WI38 (cell line): ENCODE data around the gene ARG2.
"Not testable (repeated sequence)": the region's sequence is repeated elsewhere in the genome, so short reads cannot be mapped to it uniquely, and the experiment has no call there.

Experiments used
- H3K4me3 ChIP-seq: 2 replicates; pipeline ENCODE4 v1.5.1; 2011; ENCODE audit warnings: low read depth, mild to moderate bottlenecking, control low read depth, low read length
- CTCF ChIP-seq: IDR thresholded peaks from 2 replicates; pipeline ENCODE4 v1.5.1; 2012; ENCODE audit warnings: low read depth, mild to moderate bottlenecking, control low read depth, low read length

The ARG2 gene

GRCh38 chr14:67623114-67623513 lies 3.4 kb downstream of the ARG2 start:
- TF ChIP-seq CTCF = no peak
- H3K4me3 ChIP-seq = no peak overlapping the region

GRCh38 chr14:67626131-67626530 lies 6.4 kb downstream of the ARG2 start:
- not testable (repeated sequence) for H3K4me3 ChIP-seq

- no peak for TF ChIP-seq CTCF
- H3K4me3 ChIP-seq = no peak overlapping the region
Observed at GRCh38 chr14:67627519-67627918, 7.8 kb downstream of the ARG2 start.

GRCh38 chr14:67630186-67630585 lies 10.5 kb downstream of the ARG2 start:
- H3K4me3 ChIP-seq = no peak overlapping the region
- no peak for TF ChIP-seq CTCF

- TF ChIP-seq CTCF = no peak
- H3K4me3 ChIP-seq = no peak overlapping the region
Observed at GRCh38 chr14:67630938-67631337, 11.2 kb downstream of the ARG2 start.

GRCh38 chr14:67633451-67634147 lies 13.9 kb downstream of the ARG2 start:
- no peak overlapping the region for H3K4me3 ChIP-seq
- TF ChIP-seq CTCF = no peak

GRCh38 chr14:67636361-67636919 lies 16.7 kb downstream of the ARG2 start:
- H3K4me3 ChIP-seq = no peak overlapping the region
- no peak for TF ChIP-seq CTCF

GRCh38 chr14:67638642-67639041 lies 18.9 kb downstream of the ARG2 start:
- no peak for TF ChIP-seq CTCF
- no peak overlapping the region for H3K4me3 ChIP-seq
